Activated T-cell treated with anti-CD3 and anti-CD28 coated beads, Interleukin-2, amount 50 U/mL, for 72 hours (primary cell): ENCODE data around the gene AEBP1. TPM values are rescaled to one million over a fixed set of nuclear protein-coding genes. Genes with fewer than 3 reads are reported as not detected.

Experiments used
- ATAC-seq, 2 donors: fragments of 150-1000 bp; cut with Tn5 transposase; replicated peaks in 1 of 2; 2 replicates each; pipeline ENCODE4 v1.10.0; 2021; ENCODE audit warnings: moderate library complexity in 2 of 2, mild to moderate bottlenecking in 1 of 2
- DNase-seq, 2 donors: peaks; one replicate each; pipeline ENCODE4 v3.0.0; 2021 to 2022; ENCODE audit warnings: mixed read lengths in 1 of 2
- H3K27ac Mint-ChIP-seq: one replicate; pipeline ENCODE4 v1.8.0; 2022; ENCODE audit warnings: mild to moderate bottlenecking, moderate library complexity, mixed read lengths
- H3K27me3 Mint-ChIP-seq: one replicate; pipeline ENCODE4 v1.8.0; 2022; ENCODE audit warnings: low read depth, mixed read lengths
- H3K36me3 Mint-ChIP-seq, 2 donors: one replicate each; pipeline ENCODE4 v1.8.0; 2022; ENCODE audit warnings: mixed read lengths in 2 of 2, mild to moderate bottlenecking in 1 of 2; ENCODE audit not compliant: insufficient read depth in 2 of 2
- H3K4me1 Mint-ChIP-seq: one replicate; pipeline ENCODE4 v1.8.0; 2022; ENCODE audit warnings: low read depth, mixed read lengths
- H3K4me3 Mint-ChIP-seq, 2 donors: one replicate each; pipeline ENCODE4 v1.8.0; 2022; ENCODE audit warnings: mild to moderate bottlenecking in 2 of 2, mixed read lengths in 2 of 2, moderate library complexity in 2 of 2
- H3K9me3 Mint-ChIP-seq, 2 donors: one replicate each; pipeline ENCODE4 v1.8.0; 2022; ENCODE audit warnings: mixed read lengths in 2 of 2
- total RNA-seq, 2 donors: library from RNA; stranded (reverse); gene quantifications; one replicate each; pipeline ENCODE4 v1.2.3, GENCODE V29; 2022

Gene AEBP1
- total RNA-seq, 2 donors from 2014 or later, result 18.1 to 18.4 TPM

- no peaks in the 10 kb centered on the region for H3K9me3 Mint-ChIP-seq
- peak overlapping the region; percentile 66 for H3K27ac Mint-ChIP-seq
- DNase-seq (no peak), ATAC-seq (no peak)
- H3K27me3 Mint-ChIP-seq, result no peaks in the 10 kb centered on the region
- H3K36me3 Mint-ChIP-seq, result peaks cover 2 to 7% of the 10 kb centered on the region in 2 donors
- H3K4me3 Mint-ChIP-seq, result peak overlapping the region; percentile 64 to 94
- peaks cover 34% of the 10 kb centered on the region for H3K4me1 Mint-ChIP-seq
These were observed 20.3 kb upstream of the AEBP1 start for GRCh38 chr7:44083796-44084195.

- Mint-ChIP-seq H3K27me3 (no peaks in the 10 kb centered on the region), H3K36me3 (peaks cover 2 to 7% of the 10 kb centered on the region in 2 donors), H3K9me3 (no peaks in the 10 kb centered on the region), H3K27ac (no peak overlapping the region), H3K4me1 (peaks cover 34% of the 10 kb centered on the region), H3K4me3 (no peak overlapping the region)
- ATAC-seq (no peak), DNase-seq (no peak)
These were observed 19.4 kb upstream of the AEBP1 start for GRCh38 chr7:44084701-44085100.

GRCh38 chr7:44085546-44085945 lies 18.6 kb upstream of the AEBP1 start:
- DNase-seq, result no peak
- H3K27me3 Mint-ChIP-seq, result no peaks in the 10 kb centered on the region
- no peak overlapping the region for H3K4me3 Mint-ChIP-seq
- peaks cover 29% of the 10 kb centered on the region for H3K4me1 Mint-ChIP-seq
- H3K36me3 Mint-ChIP-seq, result peaks cover 2 to 7% of the 10 kb centered on the region in 2 donors
- H3K9me3 Mint-ChIP-seq, result no peaks in the 10 kb centered on the region
- ATAC-seq, result no peak
- no peak overlapping the region for H3K27ac Mint-ChIP-seq

GRCh38 chr7:44086627-44087026 lies 17.5 kb upstream of the AEBP1 start:
- Mint-ChIP-seq H3K36me3 (no peaks in the 10 kb centered on the region), H3K27ac (no peak overlapping the region), H3K4me3 (no peak overlapping the region), H3K9me3 (no peaks in the 10 kb centered on the region), H3K27me3 (no peaks in the 10 kb centered on the region), H3K4me1 (peaks cover 18% of the 10 kb centered on the region)
- no peak for DNase-seq
- no peak for ATAC-seq

GRCh38 chr7:44087911-44088838 lies 16.0 kb upstream of the AEBP1 start:
- Mint-ChIP-seq H3K4me1 (peaks cover 9% of the 10 kb centered on the region), H3K9me3 (no peaks in the 10 kb centered on the region), H3K27ac (no peak overlapping the region), H3K4me3 (no peak overlapping the region), H3K36me3 (no peaks in the 10 kb centered on the region), H3K27me3 (no peaks in the 10 kb centered on the region)
- no peak for ATAC-seq
- no peak for DNase-seq

GRCh38 chr7:44093102-44093641 lies 11.0 kb upstream of the AEBP1 start:
- H3K27ac Mint-ChIP-seq, result no peak overlapping the region
- H3K36me3 Mint-ChIP-seq, result no peaks in the 10 kb centered on the region
- H3K4me1 Mint-ChIP-seq, result peaks cover 18% of the 10 kb centered on the region
- H3K4me3 Mint-ChIP-seq, result no peak overlapping the region
- no peaks in the 10 kb centered on the region for H3K27me3 Mint-ChIP-seq
- ATAC-seq, result no peak
- no peaks in the 10 kb centered on the region for H3K9me3 Mint-ChIP-seq
- no peak for DNase-seq

GRCh38 chr7:44094365-44094764 lies 9.8 kb upstream of the AEBP1 start:
- H3K4me1 Mint-ChIP-seq, result peaks cover 22% of the 10 kb centered on the region
- no peaks in the 10 kb centered on the region for H3K36me3 Mint-ChIP-seq
- H3K27ac Mint-ChIP-seq, result no peak overlapping the region
- H3K4me3 Mint-ChIP-seq, result no peak overlapping the region
- H3K27me3 Mint-ChIP-seq, result no peaks in the 10 kb centered on the region
- H3K9me3 Mint-ChIP-seq, result no peaks in the 10 kb centered on the region
- ATAC-seq, result no peak
- no peak for DNase-seq

GRCh38 chr7:44094883-44095592 lies 9.1 kb upstream of the AEBP1 start:
- no peak overlapping the region for H3K27ac Mint-ChIP-seq
- no peaks in the 10 kb centered on the region for H3K9me3 Mint-ChIP-seq
- ATAC-seq (no peak), DNase-seq (no peak)
- no peak overlapping the region for H3K4me3 Mint-ChIP-seq
- peaks cover 22% of the 10 kb centered on the region for H3K4me1 Mint-ChIP-seq
- no peaks in the 10 kb centered on the region for H3K27me3 Mint-ChIP-seq
- H3K36me3 Mint-ChIP-seq, result no peaks in the 10 kb centered on the region

GRCh38 chr7:44095781-44096180 lies 8.4 kb upstream of the AEBP1 start:
- no peaks in the 10 kb centered on the region for H3K27me3 Mint-ChIP-seq
- ATAC-seq (no peak), DNase-seq (no peak)
- H3K9me3 Mint-ChIP-seq, result no peaks in the 10 kb centered on the region
- no peak overlapping the region for H3K4me3 Mint-ChIP-seq
- no peaks in the 10 kb centered on the region for H3K36me3 Mint-ChIP-seq
- no peak overlapping the region for H3K27ac Mint-ChIP-seq
- H3K4me1 Mint-ChIP-seq, result peaks cover 22% of the 10 kb centered on the region

- Mint-ChIP-seq H3K4me1 (peaks cover 22% of the 10 kb centered on the region), H3K4me3 (peak overlapping the region in 1 of 2 donors; percentile 39), H3K36me3 (no peaks in the 10 kb centered on the region), H3K9me3 (no peaks in the 10 kb centered on the region), H3K27me3 (no peaks in the 10 kb centered on the region), H3K27ac (no peak overlapping the region)
- DNase-seq, result no peak
- ATAC-seq, result no peak
These were observed 7.7 kb upstream of the AEBP1 start for GRCh38 chr7:44096326-44096881.

GRCh38 chr7:44097064-44097932 lies 6.8 kb upstream of the AEBP1 start:
- no peak overlapping the region for H3K27ac Mint-ChIP-seq
- no peaks in the 10 kb centered on the region for H3K27me3 Mint-ChIP-seq
- peaks cover 22% of the 10 kb centered on the region for H3K4me1 Mint-ChIP-seq
- DNase-seq, result no peak
- ATAC-seq, result peak; percentile 80 to 83
- H3K4me3 Mint-ChIP-seq, result peak overlapping the region in 1 of 2 donors; percentile 24
- H3K36me3 Mint-ChIP-seq, result no peaks in the 10 kb centered on the region
- no peaks in the 10 kb centered on the region for H3K9me3 Mint-ChIP-seq
